ENCODE results near the gene S1PR3.

Gene S1PR3

GRCh38 chr9:88968799-88969198 lies 22.5 kb upstream of the S1PR3 start:
- no peaks in the 10 kb centered on the region for H3K27me3 ChIP-seq (ENCODE audit: insufficient read depth, low read length)
- H3K27ac ChIP-seq (ENCODE audit: low read depth, low read length, poor library complexity, severe bottlenecking): no peak overlapping the region
- no peak for TF ChIP-seq CTCF (IDR thresholded peaks at IDR 0.05; ENCODE audit: low read length)
- no peak for TF ChIP-seq EZH2 (IDR thresholded peaks at IDR 0.05; ENCODE audit: borderline replicate concordance, low read length)
- H3F3A ChIP-seq (ENCODE audit: insufficient read depth, low read length): no peaks in the 10 kb centered on the region
- H3K79me2 ChIP-seq (ENCODE audit: insufficient read depth, low read length): no peaks in the 10 kb centered on the region
- H3K4me1 ChIP-seq (ENCODE audit: insufficient read depth, low read length, severe bottlenecking): no peaks in the 10 kb centered on the region
- H3K4me3 ChIP-seq (ENCODE audit: low read depth, low read length, poor library complexity, severe bottlenecking): no peak overlapping the region
- no peaks in the 10 kb centered on the region for H3K9me3 ChIP-seq (ENCODE audit: low read length)
- no peaks in the 10 kb centered on the region for H3K9me2 ChIP-seq (ENCODE audit: low read depth, low read length)
- H3K4me2 ChIP-seq (ENCODE audit: low read length): no peak overlapping the region
- H2AFZ ChIP-seq (ENCODE audit: low read length): no peak overlapping the region
- no peaks in the 10 kb centered on the region for H4K20me1 ChIP-seq (ENCODE audit: insufficient read depth, low read length)
- H3K9ac ChIP-seq (ENCODE audit: low read length): no peak overlapping the region
- no peaks in the 10 kb centered on the region; the same call in 1 of the 2 replicates for H3K36me3 ChIP-seq (ENCODE audit: insufficient read depth, low read length)

- no peaks in the 10 kb centered on the region for H3F3A ChIP-seq (ENCODE audit: insufficient read depth, low read length)
- no peaks in the 10 kb centered on the region for H3K4me1 ChIP-seq (ENCODE audit: insufficient read depth, low read length, severe bottlenecking)
- no peaks in the 10 kb centered on the region for H3K36me3 ChIP-seq (ENCODE audit: insufficient read depth, low read length)
- no peak overlapping the region for H3K4me2 ChIP-seq (ENCODE audit: low read length)
- H4K20me1 ChIP-seq (ENCODE audit: insufficient read depth, low read length): no peaks in the 10 kb centered on the region
- no peak overlapping the region for H2AFZ ChIP-seq (ENCODE audit: low read length)
- H3K9ac ChIP-seq (ENCODE audit: low read length): no peak overlapping the region
- H3K27ac ChIP-seq (ENCODE audit: low read depth, low read length, poor library complexity, severe bottlenecking): no peak overlapping the region
- no peaks in the 10 kb centered on the region for H3K79me2 ChIP-seq (ENCODE audit: insufficient read depth, low read length)
- no peaks in the 10 kb centered on the region for H3K9me2 ChIP-seq (ENCODE audit: low read depth, low read length)
- no peak overlapping the region for H3K4me3 ChIP-seq (ENCODE audit: low read depth, low read length, poor library complexity, severe bottlenecking)
- no peaks in the 10 kb centered on the region for H3K27me3 ChIP-seq (ENCODE audit: insufficient read depth, low read length)
- H3K9me3 ChIP-seq (ENCODE audit: low read length): no peaks in the 10 kb centered on the region
- no peak for TF ChIP-seq EZH2 (IDR thresholded peaks at IDR 0.05; ENCODE audit: borderline replicate concordance, low read length)
- no peak for TF ChIP-seq CTCF (IDR thresholded peaks at IDR 0.05; ENCODE audit: low read length)
Observed at GRCh38 chr9:88969646-88970373, 21.5 kb upstream of the S1PR3 start.

GRCh38 chr9:88971131-88971960 lies 19.9 kb upstream of the S1PR3 start:
- no peak overlapping the region for H3K4me2 ChIP-seq (ENCODE audit: low read length)
- no peak overlapping the region for H2AFZ ChIP-seq (ENCODE audit: low read length)
- H3K36me3 ChIP-seq (ENCODE audit: insufficient read depth, low read length): no peaks in the 10 kb centered on the region
- TF ChIP-seq EZH2 (IDR thresholded peaks at IDR 0.05; ENCODE audit: borderline replicate concordance, low read length) (no peak), CTCF (IDR thresholded peaks at IDR 0.05; ENCODE audit: low read length) (no peak)
- H4K20me1 ChIP-seq (ENCODE audit: insufficient read depth, low read length): no peaks in the 10 kb centered on the region
- no peaks in the 10 kb centered on the region for H3F3A ChIP-seq (ENCODE audit: insufficient read depth, low read length)
- peaks cover 10% of the 10 kb centered on the region for H3K4me1 ChIP-seq (ENCODE audit: insufficient read depth, low read length, severe bottlenecking)
- no peak overlapping the region for H3K27ac ChIP-seq (ENCODE audit: low read depth, low read length, poor library complexity, severe bottlenecking)
- no peaks in the 10 kb centered on the region for H3K9me2 ChIP-seq (ENCODE audit: low read depth, low read length)
- no peaks in the 10 kb centered on the region for H3K27me3 ChIP-seq (ENCODE audit: insufficient read depth, low read length)
- H3K79me2 ChIP-seq (ENCODE audit: insufficient read depth, low read length): no peaks in the 10 kb centered on the region
- H3K9me3 ChIP-seq (ENCODE audit: low read length): no peaks in the 10 kb centered on the region
- no peak overlapping the region for H3K4me3 ChIP-seq (ENCODE audit: low read depth, low read length, poor library complexity, severe bottlenecking)
- no peak overlapping the region for H3K9ac ChIP-seq (ENCODE audit: low read length)

All from OCI-LY1 (cell line).